T-helper 1 cell treated with Interleukin-12 subunit alpha and Interleukin-12 subunit beta and Interleukin-4 antibody, amounts not matched to agents 30 μg/mL and 1 μg/mL, for 36 hours (primary cell): ENCODE results near the gene RIN1.
A peak's percentile ranks its signal among the peaks of the same experiment; 100 is the strongest.

Experiments
- H3K27ac Mint-ChIP-seq: one replicate; pipeline ENCODE4 v1.8.0; 2021; ENCODE audit warnings: mild to moderate bottlenecking, mixed read lengths
- H3K27me3 Mint-ChIP-seq: one replicate; pipeline ENCODE4 v1.8.0; 2021; ENCODE audit warnings: low read depth, mixed read lengths
- H3K36me3 Mint-ChIP-seq: one replicate; pipeline ENCODE4 v1.8.0; 2021; ENCODE audit warnings: low read depth, mixed read lengths
- H3K4me1 Mint-ChIP-seq: one replicate; pipeline ENCODE4 v1.8.0; 2021; ENCODE audit warnings: low read depth, mixed read lengths
- H3K4me3 Mint-ChIP-seq: one replicate; pipeline ENCODE4 v1.8.0; 2021; ENCODE audit warnings: mild to moderate bottlenecking, moderate library complexity, mixed read lengths
- H3K9me3 Mint-ChIP-seq: one replicate; pipeline ENCODE4 v1.8.0; 2021; ENCODE audit warnings: mixed read lengths

Gene RIN1

DNA sequence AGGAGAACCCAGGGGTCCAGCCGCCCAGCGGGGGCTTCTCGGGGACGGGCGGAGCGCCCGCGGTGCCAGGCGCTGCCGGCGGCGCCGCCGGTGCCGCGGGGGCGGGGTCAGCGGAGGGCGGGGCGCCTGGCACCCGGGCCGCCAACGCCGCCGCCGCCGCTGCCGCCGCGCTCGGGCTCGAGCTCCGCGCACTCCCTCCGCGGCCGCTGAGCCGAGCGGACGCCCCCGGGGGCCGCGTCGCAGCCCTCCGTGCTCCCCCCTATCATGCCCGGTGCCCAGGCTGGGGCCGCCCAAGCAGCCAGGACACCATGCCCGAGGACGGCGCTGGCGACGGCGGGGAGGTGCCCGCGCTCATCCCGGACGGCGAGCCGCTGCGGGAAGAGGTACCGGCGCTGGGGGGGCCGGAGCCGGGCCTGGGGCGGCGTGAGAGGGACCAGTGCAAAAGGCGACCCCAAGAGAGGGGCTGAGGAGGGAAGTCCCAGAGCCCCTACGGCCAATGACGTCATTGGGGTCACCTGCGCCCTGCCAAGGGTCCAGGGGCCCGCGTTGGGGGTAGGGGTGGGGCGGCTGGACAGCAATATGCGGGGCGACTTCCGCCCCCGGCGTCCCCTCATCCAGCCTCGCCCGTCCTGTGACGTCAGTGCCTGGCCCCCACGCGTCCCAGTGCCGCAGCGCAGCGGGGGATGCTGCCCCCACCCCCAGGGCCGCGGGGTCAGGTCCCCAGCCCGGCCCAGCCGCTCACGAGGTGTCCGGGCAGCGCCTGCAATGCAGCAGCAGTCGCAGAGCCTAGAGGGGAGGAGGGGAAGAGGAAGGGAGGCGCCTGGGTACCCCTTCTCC is 44.3 kb downstream of the RIN1 start, which contains the start of gene TMEM151A:
Gene TMEM151A (plus strand): TSS at position 189 of the 837 bp plus-strand sequence. CDS start 120 bp downstream, at position 309.
- peaks cover 24% of the 10 kb centered on the region for H3K4me1 Mint-ChIP-seq
- H3K27me3 Mint-ChIP-seq, result peaks cover 26% of the 10 kb centered on the region
- H3K9me3 Mint-ChIP-seq, result no peaks in the 10 kb centered on the region
- H3K36me3 Mint-ChIP-seq, result no peaks in the 10 kb centered on the region
- no peak within 1 kb of the TSS for H3K27ac Mint-ChIP-seq
- H3K4me3 Mint-ChIP-seq, result peak within 1 kb of the TSS; percentile 69

GRCh38 chr11:66291303-66291705 is 44.9 kb downstream of the RIN1 start:
- Mint-ChIP-seq H3K27ac (no peak overlapping the region), H3K4me1 (peaks cover 24% of the 10 kb centered on the region), H3K9me3 (no peaks in the 10 kb centered on the region), H3K4me3 (peak overlapping the region; percentile 69), H3K27me3 (peaks cover 26% of the 10 kb centered on the region), H3K36me3 (no peaks in the 10 kb centered on the region)

- Mint-ChIP-seq H3K9me3 (no peaks in the 10 kb centered on the region), H3K27me3 (peaks cover 26% of the 10 kb centered on the region), H3K36me3 (no peaks in the 10 kb centered on the region), H3K4me3 (peak overlapping the region; percentile 95), H3K27ac (no peak overlapping the region), H3K4me1 (peaks cover 24% of the 10 kb centered on the region)
Measured at GRCh38 chr11:66290330-66290621, 46.0 kb downstream of the RIN1 start.

- Mint-ChIP-seq H3K9me3 (no peaks in the 10 kb centered on the region), H3K27me3 (peaks cover 26% of the 10 kb centered on the region), H3K4me3 (peak overlapping the region; percentile 95), H3K36me3 (no peaks in the 10 kb centered on the region), H3K27ac (peak overlapping the region; percentile 96), H3K4me1 (peaks cover 24% of the 10 kb centered on the region)
Measured at GRCh38 chr11:66289548-66290329, 46.5 kb downstream of the RIN1 start.

DNA sequence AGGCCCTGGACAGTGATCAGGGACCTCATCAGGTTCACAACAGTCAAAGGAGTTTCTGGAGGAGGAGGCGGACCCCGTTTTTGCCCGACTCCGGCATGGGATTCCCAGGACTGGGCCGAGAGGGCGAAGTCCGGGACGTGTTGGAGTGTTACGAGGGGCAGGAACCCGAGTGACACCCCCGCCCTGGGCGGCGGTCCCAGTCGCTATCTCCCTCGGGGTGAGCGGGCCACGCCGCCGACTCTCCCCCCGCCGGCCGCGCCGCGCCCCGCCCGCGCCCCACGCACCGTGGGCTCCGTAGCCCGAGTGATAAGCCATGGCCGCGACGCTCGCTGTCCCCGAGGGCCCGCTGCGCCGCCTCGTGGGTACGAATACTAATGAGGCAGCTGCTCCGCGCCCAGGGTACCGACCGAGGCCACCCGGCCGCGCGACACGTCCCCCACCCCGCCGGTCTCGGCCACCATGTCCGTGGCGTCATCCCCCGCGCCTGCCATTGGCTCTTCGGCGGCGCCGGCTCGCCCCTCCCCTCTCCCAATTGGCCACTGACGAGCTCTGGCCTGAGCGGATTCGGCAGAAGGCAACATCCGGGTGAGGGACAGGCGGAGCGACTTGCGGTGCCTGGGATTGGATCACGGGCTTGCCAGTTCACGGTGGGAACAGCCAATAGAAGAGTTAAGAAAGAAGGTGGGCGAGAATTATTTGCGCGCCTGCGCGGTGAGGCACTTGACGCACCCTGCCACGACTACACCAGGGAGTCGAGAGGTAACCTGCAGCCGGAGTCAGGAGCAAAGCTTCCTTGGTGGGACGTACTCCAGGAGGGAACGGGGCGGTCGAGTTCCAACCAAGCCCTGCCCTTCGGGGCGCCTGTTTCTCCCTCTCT is 47.3 kb downstream of the RIN1 start, which contains the start of gene YIF1A:
Gene YIF1A (minus strand): TSS at position 473 of the 877 bp plus-strand sequence. CDS start 158 bp downstream, at position 315.
- Mint-ChIP-seq H3K36me3 (no peaks in the 10 kb centered on the region), H3K27ac (peak within 1 kb of the TSS; percentile 96), H3K4me3 (peak within 1 kb of the TSS; percentile 95), H3K4me1 (peaks cover 24% of the 10 kb centered on the region), H3K9me3 (no peaks in the 10 kb centered on the region), H3K27me3 (peaks cover 26% of the 10 kb centered on the region)

- Mint-ChIP-seq H3K27me3 (peaks cover 20% of the 10 kb centered on the region), H3K4me3 (peak overlapping the region; percentile 95), H3K27ac (peak overlapping the region; percentile 94), H3K36me3 (no peaks in the 10 kb centered on the region), H3K4me1 (peaks cover 27% of the 10 kb centered on the region), H3K9me3 (no peaks in the 10 kb centered on the region)
Measured at GRCh38 chr11:66287889-66288670, 48.2 kb downstream of the RIN1 start.

DNA sequence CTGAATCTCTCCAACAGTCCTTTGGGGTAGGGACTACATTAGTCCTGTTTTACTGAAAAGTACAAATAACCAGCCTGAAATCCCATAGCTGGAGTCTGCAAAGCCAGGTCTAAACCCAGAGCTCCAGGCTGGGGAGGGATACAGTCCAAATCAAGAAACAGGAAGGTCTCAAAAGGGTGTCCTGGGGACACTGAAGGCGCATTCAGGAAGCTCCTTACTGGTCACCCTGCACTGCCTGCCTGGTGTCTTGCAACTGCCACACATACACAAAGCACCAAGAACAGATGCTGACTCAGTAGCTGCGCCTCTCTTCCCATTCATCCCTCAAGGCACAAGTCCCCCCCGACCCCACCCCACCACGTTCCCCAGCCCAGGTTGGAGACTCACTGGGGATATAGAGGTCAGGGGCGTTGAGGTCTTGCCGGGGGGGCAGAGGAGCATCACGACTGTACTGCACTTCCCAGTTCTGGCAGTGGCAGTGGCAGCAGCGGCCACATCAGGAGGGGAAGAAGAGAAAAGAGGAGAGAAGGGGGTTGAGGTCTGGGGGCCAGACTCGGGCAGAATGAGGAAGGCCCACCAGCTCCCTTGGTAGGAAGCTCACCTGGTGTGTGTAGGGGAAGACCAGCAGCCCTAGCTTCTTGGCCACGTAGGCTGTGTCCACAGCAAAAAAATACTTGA is 48.9 kb downstream of the RIN1 start:
- Mint-ChIP-seq H3K4me3 (peak overlapping the region; percentile 95), H3K4me1 (peaks cover 24% of the 10 kb centered on the region), H3K36me3 (no peaks in the 10 kb centered on the region), H3K27me3 (peaks cover 12% of the 10 kb centered on the region), H3K9me3 (no peaks in the 10 kb centered on the region), H3K27ac (peak overlapping the region; percentile 80)

- peaks cover 25% of the 10 kb centered on the region for H3K4me1 Mint-ChIP-seq
- H3K27me3 Mint-ChIP-seq, result peaks cover 12% of the 10 kb centered on the region
- H3K4me3 Mint-ChIP-seq, result peak overlapping the region; percentile 40
- H3K9me3 Mint-ChIP-seq, result no peaks in the 10 kb centered on the region
- no peak overlapping the region for H3K27ac Mint-ChIP-seq
- peaks cover 1% of the 10 kb centered on the region for H3K36me3 Mint-ChIP-seq
Measured at GRCh38 chr11:66286699-66287098, 49.5 kb downstream of the RIN1 start.

- peaks cover 26% of the 10 kb centered on the region for H3K4me1 Mint-ChIP-seq
- no peaks in the 10 kb centered on the region for H3K9me3 Mint-ChIP-seq
- H3K27ac Mint-ChIP-seq, result no peak overlapping the region
- H3K4me3 Mint-ChIP-seq, result no peak overlapping the region
- H3K36me3 Mint-ChIP-seq, result peaks cover 8% of the 10 kb centered on the region
- H3K27me3 Mint-ChIP-seq, result peaks cover 5% of the 10 kb centered on the region
Measured at GRCh38 chr11:66285250-66285947, 50.8 kb downstream of the RIN1 start.

GRCh38 chr11:66284526-66285078 is 51.6 kb downstream of the RIN1 start:
- H3K4me3 Mint-ChIP-seq, result no peak overlapping the region
- peaks cover 19% of the 10 kb centered on the region for H3K4me1 Mint-ChIP-seq
- peaks cover 8% of the 10 kb centered on the region for H3K36me3 Mint-ChIP-seq
- no peak overlapping the region for H3K27ac Mint-ChIP-seq
- H3K9me3 Mint-ChIP-seq, result no peaks in the 10 kb centered on the region
- peaks cover 1% of the 10 kb centered on the region for H3K27me3 Mint-ChIP-seq

GRCh38 chr11:66283461-66284105 is 52.7 kb downstream of the RIN1 start:
- H3K36me3 Mint-ChIP-seq, result peaks cover 8% of the 10 kb centered on the region
- peaks cover 20% of the 10 kb centered on the region for H3K4me1 Mint-ChIP-seq
- H3K9me3 Mint-ChIP-seq, result no peaks in the 10 kb centered on the region
- no peak overlapping the region for H3K4me3 Mint-ChIP-seq
- H3K27ac Mint-ChIP-seq, result peak overlapping the region; percentile 43
- peaks cover 5% of the 10 kb centered on the region for H3K27me3 Mint-ChIP-seq
